Prostate gland (tissue), 2 donors: ENCODE measurements around the gene CNTF.

Experiments
- CTCF ChIP-seq, 4 experiments: fragments of 200-600 bp in 2 of 4; fragments of 450-650 bp in 2 of 4; sonication (generic) in 2 of 4; IDR thresholded peaks; 1 replicate in 3 of 4; 2 replicates in 1 of 4; pipeline ENCODE4 v1.5.1; 2016 to 2019; ENCODE audit warnings: antibody characterized with exemption in 4 of 4, mild to moderate bottlenecking in 2 of 4, moderate library complexity in 2 of 4
- POLR2A ChIP-seq: fragments of 450-650 bp; IDR thresholded peaks from one replicate; pipeline ENCODE4 v1.6.1; 2016; ENCODE audit warnings: antibody characterized with exemption, mild to moderate bottlenecking
- POLR2AphosphoS5 ChIP-seq: sonication (generic); formaldehyde crosslinking; IDR thresholded peaks from one replicate; pipeline ENCODE4 v1.6.1; 2017; ENCODE audit warnings: antibody characterized with exemption

- TF ChIP-seq CTCF (IDR thresholded peaks at IDR 0.05) (no peak), POLR2A (no peak), POLR2AphosphoS5 (no peak)
These were observed 28.0 kb downstream of the CNTF start for GRCh38 chr11:58650496-58650895.
